H1 (cell line): Measurements from ENCODE around the gene KRIT1. TPM values are rescaled to one million over a fixed set of nuclear protein-coding genes. Genes with fewer than 3 reads are reported as not detected.

Experiments used
- CTCF ChIA-PET: fragments of 300-600 bp; sonication (Branson Sonifier 250); formaldehyde crosslinking; loops from one replicate; lab custom pipeline; 2021; ENCODE audit not compliant: partially characterized antibody; lab: Charles Lee
- POLR2A ChIA-PET: fragments of 300-600 bp; sonication (Branson Sonifier 250); formaldehyde crosslinking; loops from one replicate; lab custom pipeline; 2021; ENCODE audit warnings: inconsistent platforms; ENCODE audit not compliant: partially characterized antibody; lab: Charles Lee
- DNase-seq, 2 experiments: peaks; one replicate each; pipeline versions ENCODE4 v3.0.0 to v3.0.0-alpha.2; 2010 to 2022; ENCODE audit warnings: low spot score in 2 of 2, low read depth in 1 of 2, mixed read lengths in 1 of 2
- FAIRE-seq: peaks from 2 replicates; lab custom pipeline; 2011; peaks lifted over from hg19 to GRCh38; lab: Jason Lieb, UNC
- H2AFZ ChIP-seq: 2 replicates; pipeline ENCODE4 v1.8.1; 2012; ENCODE audit warnings: low read length, inconsistent platforms
- H2AK5ac ChIP-seq: 2 replicates; pipeline ENCODE4 v1.6.1; 2013; ENCODE audit warnings: low read depth, low read length
- H2BK120ac ChIP-seq: replicated peaks from 2 replicates; pipeline ENCODE3; 2013; ENCODE audit warnings: low read depth, low read length, inconsistent platforms
- H2BK12ac ChIP-seq: 2 replicates; pipeline ENCODE4 v1.6.1; 2013; ENCODE audit warnings: low read depth, low read length
- H2BK15ac ChIP-seq: 2 replicates; pipeline ENCODE4 v1.6.1; 2013; ENCODE audit warnings: low read length
- H2BK20ac ChIP-seq: 2 replicates; pipeline ENCODE4 v1.6.1; 2013; ENCODE audit warnings: low read length
- H2BK5ac ChIP-seq: 2 replicates; pipeline ENCODE4 v1.6.1; 2013; ENCODE audit warnings: low read depth, low read length
- H3K14ac ChIP-seq: 2 replicates; pipeline ENCODE4 v1.6.1; 2013; ENCODE audit warnings: inconsistent platforms; ENCODE audit not compliant: insufficient read length
- H3K18ac ChIP-seq: 2 replicates; pipeline ENCODE4 v1.6.1; 2013; ENCODE audit warnings: low read length; ENCODE audit errors: extremely low read depth
- H3K23ac ChIP-seq: 2 replicates; pipeline ENCODE4 v1.6.1; 2013; ENCODE audit warnings: inconsistent platforms; ENCODE audit not compliant: insufficient read length
- H3K23me2 ChIP-seq: 2 replicates; pipeline ENCODE4 v1.6.1; 2013; ENCODE audit warnings: low read depth, low read length
- H3K27ac ChIP-seq: 2 replicates; pipeline ENCODE4 v1.6.1; 2011; ENCODE audit warnings: low read depth, low read length, inconsistent platforms
- H3K27me3 ChIP-seq, 4 experiments: replicated peaks in 1 of 4; 1 replicate in 1 of 4; 2 replicates in 3 of 4; pipeline versions ENCODE4 v1.6.1 to v1.8.1; 2011 to 2013; ENCODE audit warnings: low read length in 3 of 4, mild to moderate bottlenecking in 3 of 4, inconsistent platforms in 2 of 4, mixed read lengths in 2 of 4, moderate library complexity in 1 of 4; ENCODE audit not compliant: control insufficient read depth in 3 of 4, insufficient read depth in 3 of 4; ENCODE audit errors: extremely low read depth in 1 of 4
- H3K36me3 ChIP-seq, 4 experiments: 2 replicates each; pipeline versions ENCODE4 v1.6.1 to v1.8.1; 2011 to 2013; ENCODE audit warnings: mild to moderate bottlenecking in 4 of 4, low read length in 3 of 4, moderate library complexity in 2 of 4, control low read depth in 1 of 4, inconsistent platforms in 1 of 4; ENCODE audit not compliant: insufficient read depth in 4 of 4, control insufficient read depth in 2 of 4
- H3K4ac ChIP-seq: replicated peaks from 2 replicates; pipeline ENCODE3; 2013; ENCODE audit warnings: low read length, low read depth, mixed read lengths, inconsistent platforms; ENCODE audit not compliant: insufficient read length
- H3K4me1 ChIP-seq, 4 experiments: replicated peaks in 1 of 4; 1 replicate in 1 of 4; 2 replicates in 3 of 4; pipeline versions ENCODE4 v1.6.1 to v1.8.1; 2011 to 2013; ENCODE audit warnings: low read length in 3 of 4, inconsistent platforms in 2 of 4, mixed read lengths in 1 of 4; ENCODE audit not compliant: insufficient read depth in 4 of 4, control insufficient read depth in 3 of 4
- H3K4me2 ChIP-seq, 2 experiments: 2 replicates each; pipeline versions ENCODE4 v1.6.1 to v1.8.1; 2011 to 2013; ENCODE audit warnings: low read depth in 2 of 2, low read length in 2 of 2, control low read depth in 1 of 2, inconsistent platforms in 1 of 2, mild to moderate bottlenecking in 1 of 2; ENCODE audit not compliant: insufficient read depth in 1 of 2
- H3K4me3 ChIP-seq, 4 experiments: fragments of 200-600, 300-600 bp in 1 of 4; sonication (generic), shearing (Covaris generic), sonication (Bioruptor Twin) in 1 of 4; 2 replicates each; pipeline versions ENCODE4 v1.5.1 to v1.8.1; 2011 to 2016; ENCODE audit warnings: low read length in 4 of 4, low read depth in 3 of 4, control low read depth in 2 of 4, inconsistent platforms in 2 of 4, mild to moderate bottlenecking in 2 of 4, mixed read lengths in 1 of 4, moderate library complexity in 1 of 4; ENCODE audit not compliant: insufficient read depth in 2 of 4; ENCODE audit errors: extremely low read depth in 1 of 4
- H3K56ac ChIP-seq: replicated peaks from 2 replicates; pipeline ENCODE3; 2013; ENCODE audit warnings: low read depth, mild to moderate bottlenecking, mixed read lengths, low read length, inconsistent platforms; ENCODE audit not compliant: insufficient read length
- H3K79me1 ChIP-seq: 2 replicates; pipeline ENCODE4 v1.6.1; 2013; ENCODE audit warnings: low read depth, low read length, control low read depth
- H3K79me2 ChIP-seq, 2 experiments: 2 replicates each; pipeline versions ENCODE4 v1.6.1 to v1.8.1; 2012 to 2013; ENCODE audit warnings: low read length in 2 of 2, mild to moderate bottlenecking in 2 of 2, inconsistent platforms in 1 of 2; ENCODE audit not compliant: insufficient read depth in 2 of 2, control insufficient read depth in 1 of 2
- H3K9ac ChIP-seq, 4 experiments: replicated peaks in 1 of 4; 1 replicate in 1 of 4; 2 replicates in 3 of 4; pipeline versions ENCODE4 v1.6.1 to v1.8.1; 2011 to 2013; ENCODE audit warnings: low read depth in 3 of 4, low read length in 3 of 4, control low read depth in 2 of 4, mild to moderate bottlenecking in 2 of 4, moderate library complexity in 2 of 4, inconsistent platforms in 1 of 4; ENCODE audit errors: extremely low read depth in 1 of 4
- H3K9me3 ChIP-seq, 2 experiments: 2 replicates each; pipeline versions ENCODE4 v1.6.1 to v1.8.1; 2012 to 2013; ENCODE audit warnings: mild to moderate bottlenecking in 2 of 2, moderate library complexity in 2 of 2, control low read depth in 1 of 2, inconsistent platforms in 1 of 2, low read depth in 1 of 2, low read length in 1 of 2, mixed read lengths in 1 of 2; ENCODE audit not compliant: insufficient read depth in 2 of 2
- H4K20me1 ChIP-seq, 2 experiments: replicated peaks in 1 of 2; 2 replicates each; pipeline versions ENCODE3 to v1.8.1; 2011 to 2013; ENCODE audit warnings: inconsistent platforms in 2 of 2, low read length in 2 of 2, mild to moderate bottlenecking in 1 of 2; ENCODE audit not compliant: insufficient read depth in 2 of 2, control insufficient read depth in 1 of 2
- H4K5ac ChIP-seq: 2 replicates; pipeline ENCODE4 v1.6.1; 2013; ENCODE audit warnings: low read length, low read depth, mixed read lengths, inconsistent platforms; ENCODE audit not compliant: insufficient read length
- H4K8ac ChIP-seq: 2 replicates; pipeline ENCODE4 v1.8.0; 2013; ENCODE audit warnings: mild to moderate bottlenecking, moderate library complexity, low read length, inconsistent platforms; ENCODE audit not compliant: insufficient read depth; ENCODE audit errors: extremely low read depth
- H4K91ac ChIP-seq: replicated peaks from 2 replicates; pipeline ENCODE3; 2013; ENCODE audit warnings: low read length, mixed read lengths, inconsistent platforms; ENCODE audit not compliant: insufficient read length
- CBX8 ChIP-seq: fragments of 300-800, 300-1000 bp; sonication (generic); IDR thresholded peaks from 2 replicates; pipeline ENCODE4 v1.7.1; 2016; ENCODE audit warnings: low read depth, low read length, borderline replicate concordance
- CHD1 ChIP-seq: IDR thresholded peaks from 2 replicates; pipeline ENCODE4 v1.6.1; 2012; ENCODE audit warnings: low read depth, low read length, improper control_type of control experiment
- E2F6 ChIP-seq: IDR thresholded peaks from 2 replicates; pipeline ENCODE4 v1.6.1; 2012; ENCODE audit warnings: inconsistent platforms
- EZH2 ChIP-seq: fragments of 200-600 bp; sonication (generic); IDR thresholded peaks from 2 replicates; pipeline ENCODE4 v1.7.1; 2012; ENCODE audit warnings: low read depth, mild to moderate bottlenecking, moderate library complexity, low read length, inconsistent platforms; ENCODE audit not compliant: severe bottlenecking
- GTF2F1 ChIP-seq: IDR thresholded peaks from 2 replicates; pipeline ENCODE4 v1.6.1; 2012; ENCODE audit warnings: low read depth, low read length, improper control_type of control experiment, borderline replicate concordance
- JUND ChIP-seq: IDR thresholded peaks from 2 replicates; pipeline ENCODE4 v1.6.1; 2011; ENCODE audit warnings: mild to moderate bottlenecking, improper control_type of control experiment, low read length
- MAFK ChIP-seq: IDR thresholded peaks from 2 replicates; pipeline ENCODE4 v1.6.1; 2012; ENCODE audit warnings: low read depth, mild to moderate bottlenecking, improper control_type of control experiment, low read length
- NRF1 ChIP-seq: IDR thresholded peaks from 2 replicates; pipeline ENCODE4 v1.6.1; 2011; ENCODE audit warnings: mild to moderate bottlenecking, low read depth, low read length, improper control_type of control experiment
- POLR2A ChIP-seq, 2 experiments: IDR thresholded peaks; 1 replicate in 1 of 2; 2 replicates in 1 of 2; pipeline ENCODE4 v1.6.1; 2011; ENCODE audit warnings: low read depth in 2 of 2, low read length in 2 of 2, mild to moderate bottlenecking in 2 of 2; ENCODE audit errors: control extremely low read depth in 1 of 2
- SIX5 ChIP-seq: IDR thresholded peaks from 2 replicates; pipeline ENCODE4 v1.6.1; 2011; ENCODE audit warnings: mild to moderate bottlenecking, low read depth, low read length
- SP2 ChIP-seq: IDR thresholded peaks from 2 replicates; pipeline ENCODE4 v1.6.1; 2012; ENCODE audit warnings: mild to moderate bottlenecking, low read length, inconsistent platforms
- SRF ChIP-seq: IDR thresholded peaks from 2 replicates; pipeline ENCODE4 v1.6.1; 2011; ENCODE audit warnings: mild to moderate bottlenecking, low read depth, low read length, moderate library complexity
- TAF1 ChIP-seq: IDR thresholded peaks from 2 replicates; pipeline ENCODE4 v1.6.1; 2011; ENCODE audit warnings: mild to moderate bottlenecking, low read depth, low read length
- TAF7 ChIP-seq: optimal IDR thresholded peaks from 2 replicates; pipeline ENCODE3; 2011; ENCODE audit warnings: low read depth, mild to moderate bottlenecking, inconsistent platforms, low read length, moderate library complexity, borderline replicate concordance
- TCF12 ChIP-seq: IDR thresholded peaks from 2 replicates; pipeline ENCODE4 v1.6.1; 2011; ENCODE audit warnings: low read depth, mild to moderate bottlenecking, low read length
- ZNF274 ChIP-seq: IDR thresholded peaks from 2 replicates; pipeline ENCODE4 v1.7.0; 2012; ENCODE audit warnings: low read length, borderline replicate concordance; ENCODE audit errors: extremely low read depth
- WGBS, 2 experiments: shearing (Covaris generic) in 1 of 2; methylation state at CpG; one replicate each; pipeline versions ENCODE4 v1.1.6 to v1.1.7; 2013 to 2015; ENCODE audit warnings: low lambda C conversion rate in 2 of 2, mixed read lengths in 2 of 2, inconsistent platforms in 1 of 2, low coverage in 1 of 2, missing lambda C conversion rate in 1 of 2; ENCODE audit not compliant: insufficient replicate concordance in 2 of 2, insufficient coverage in 1 of 2, insufficient read length in 1 of 2; ENCODE audit errors: extremely low coverage in 1 of 2, missing lambda C conversion rate in 1 of 2; 5-methylcytosine and 5-hydroxymethylcytosine counted together
- polyA plus RNA-seq, 7 experiments: library from polyadenylated mRNA; depleted of rRNA in 3 of 7; stranded (reverse) in 5 of 7; unstranded in 2 of 7; fragments of >200 nt in 5 of 7; fragments of 200-250 nt in 2 of 7; gene quantifications; 1 replicate in 5 of 7; 2 replicates in 1 of 7; 4 replicates in 1 of 7; pipeline versions ENCODE4 v1.2.1 to v1.2.3, GENCODE V29; 2011 to 2013; ENCODE audit warnings: missing spikeins in 2 of 7, mixed read lengths in 2 of 7
- total RNA-seq: library from RNA; stranded (reverse); fragmentation: NEBNext Ultra II Directional; extraction: Animal tissue kit (Norgen Biotek cat#: 25700); gene quantifications from 2 replicates; pipeline ENCODE4 v1.2.1, GENCODE V29; 2021

Gene KRIT1
- total and polyA plus RNA-seq, 2 of the 8 experiments (the other 6 are each of a cell fraction or from before 2014, with no cell fraction given): 14.3 to 28.8 TPM

GRCh38 chr7:92289321-92289720 is 43.6 kb upstream of the KRIT1 start:
- peaks cover 0 to 2% of the 10 kb centered on the region in 2 experiments for H4K20me1 ChIP-seq
- no peak for FAIRE-seq

More at GRCh38 chr7:92289321-92289720, 43.6 kb upstream of the KRIT1 start:
- Histone ChIP-seq H3K9me3 (no peaks in the 10 kb centered on the region), H4K91ac (no peak overlapping the region), H3K36me3 (no peaks in the 10 kb centered on the region), H3K27ac (no peak overlapping the region), H4K5ac (no peak overlapping the region), H3K14ac (no peak overlapping the region), H2BK5ac (no peak overlapping the region), H2BK12ac (no peak overlapping the region), H3K23ac (no peak overlapping the region), H3K4me2 (no peak overlapping the region), H3K18ac (no peak overlapping the region), H2BK120ac (no peak overlapping the region), H3K4me1 (peaks cover 0 to 3% (median 2%) of the 10 kb centered on the region in 4 experiments; a peak in 2 of 7 replicates), H3K4me3 (no peak overlapping the region), H2AK5ac (no peak overlapping the region), H3K27me3 (no peaks in the 10 kb centered on the region), H3K56ac (no peak overlapping the region), H3K79me1 (no peaks in the 10 kb centered on the region), H4K8ac (no peak overlapping the region), H2BK20ac (no peak overlapping the region), H3K79me2 (peaks cover 0 to 74% of the 10 kb centered on the region in 2 experiments; a peak in 2 of 4 replicates), H2AFZ (no peak overlapping the region), H3K23me2 (no peaks in the 10 kb centered on the region; the same call in 1 of the 2 replicates), H3K4ac (no peak overlapping the region), H2BK15ac (no peak overlapping the region)
- ChIA-PET CTCF (no interaction called here), POLR2A (no interaction called here)
- 85% methylated on average over 2 of the region's 2 CpGs; no CpG with 5 or more reads in 1 of the 2 experiments for WGBS, 2 experiments
- DNase-seq: no peak
- TF ChIP-seq MAFK (no peak), TCF12 (no peak), CHD1 (no peak), POLR2A (IDR thresholded peaks at IDR 0.05; ENCODE audit: control extremely low read depth in 1 of 2, low read depth in 2 of 2, low read length in 2 of 2) (no peak), JUND (no peak), GTF2F1 (no peak), SIX5 (no peak), E2F6 (no peak), SRF (no peak), ZNF274 (no peak), TAF1 (no peak), EZH2 (no peak), SP2 (no peak), NRF1 (no peak), CBX8 (no peak), TAF7 (no peak)
- TF ChIP-seq, all 59 proteins: peak for 0
- H3K9ac ChIP-seq: no peak overlapping the region
